Upper lobe of right lung (tissue), 1 donor: Measurements from ENCODE around the gene BICDL1. TPM values are rescaled to one million over a fixed set of nuclear protein-coding genes. Genes with fewer than 3 reads are reported as not detected.

Source experiments
- ATAC-seq: fragments of 200-7000 bp; cut with Tn5 transposase; one replicate; pipeline ENCODE4 v1.9.1; 2020; ENCODE audit warnings: mild to moderate bottlenecking, moderate library complexity
- DNase-seq: peaks from one replicate; pipeline ENCODE4 v3.0.0-alpha.2; 2020
- H3K27ac ChIP-seq: fragments of 200-600 bp; one replicate; pipeline ENCODE4 v1.8.0; 2022
- H3K27me3 ChIP-seq: fragments of 200-600 bp; one replicate; pipeline ENCODE4 v1.8.0; 2022; ENCODE audit warnings: mild to moderate bottlenecking
- H3K36me3 ChIP-seq: fragments of 200-600 bp; one replicate; pipeline ENCODE4 v1.8.0; 2022
- H3K4me1 ChIP-seq: fragments of 200-600 bp; one replicate; pipeline ENCODE4 v1.8.0; 2022
- H3K4me3 ChIP-seq: fragments of 200-600 bp; one replicate; pipeline ENCODE4 v1.8.0; 2022; ENCODE audit warnings: mild to moderate bottlenecking
- H3K9me3 ChIP-seq: fragments of 200-600 bp; one replicate; pipeline ENCODE4 v1.8.0; 2022
- intact Hi-C: fragments of 100-400 bp; cut with DNase I; formaldehyde crosslinking; loops from one replicate; pipeline ENCODE4 v1.11.0; 2022
- total RNA-seq: library from RNA; stranded (reverse); fragmentation: NEBNext Ultra II Directional; extraction: Animal tissue kit (Norgen Biotek cat#: 25700); gene quantifications from one replicate; pipeline ENCODE4 v1.2.1, GENCODE V29; 2021
- TF ChIP-seq, protein P1 (sequence below): fragments of 200-600 bp; IDR thresholded peaks from one replicate; pipeline ENCODE4 v1.8.0; 2022; ENCODE audit warnings: antibody characterized with exemption
- donor health status: DM: no; HTN: yes; CAD: no; lungs with severe emphysema.

BICDL1 gene
- total RNA-seq, 1 donor from 2014 or later = 20.6 TPM

DNA sequence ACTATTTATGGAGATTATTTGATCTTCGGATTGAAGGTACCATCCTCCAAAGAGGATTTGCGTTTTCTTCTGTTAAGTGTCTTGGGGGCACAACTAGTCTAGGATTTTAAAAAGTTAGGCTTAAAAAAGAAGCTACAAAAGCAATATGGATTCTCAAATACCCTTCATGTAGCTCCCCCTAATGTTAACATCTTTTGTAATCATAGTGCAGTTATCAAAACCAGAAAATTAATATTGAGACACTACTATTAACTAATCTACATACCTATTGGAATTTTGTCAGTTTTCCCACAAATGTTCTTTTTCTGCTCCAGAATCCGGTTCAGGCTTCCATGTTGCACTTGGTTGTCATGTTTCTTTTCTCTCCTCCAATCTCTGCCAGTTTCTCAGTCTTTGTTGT lies 62.5 kb downstream of the BICDL1 start:
- Histone ChIP-seq H3K27me3 (no peaks in the 10 kb centered on the region), H3K27ac (no peak overlapping the region), H3K9me3 (no peaks in the 10 kb centered on the region), H3K4me3 (no peak overlapping the region), H3K36me3 (no peaks in the 10 kb centered on the region), H3K4me1 (no peaks in the 10 kb centered on the region)
- intact Hi-C loops = no loop called here
- ATAC-seq (no peak), DNase-seq (no peak)
- TF ChIP-seq, protein P1, sequence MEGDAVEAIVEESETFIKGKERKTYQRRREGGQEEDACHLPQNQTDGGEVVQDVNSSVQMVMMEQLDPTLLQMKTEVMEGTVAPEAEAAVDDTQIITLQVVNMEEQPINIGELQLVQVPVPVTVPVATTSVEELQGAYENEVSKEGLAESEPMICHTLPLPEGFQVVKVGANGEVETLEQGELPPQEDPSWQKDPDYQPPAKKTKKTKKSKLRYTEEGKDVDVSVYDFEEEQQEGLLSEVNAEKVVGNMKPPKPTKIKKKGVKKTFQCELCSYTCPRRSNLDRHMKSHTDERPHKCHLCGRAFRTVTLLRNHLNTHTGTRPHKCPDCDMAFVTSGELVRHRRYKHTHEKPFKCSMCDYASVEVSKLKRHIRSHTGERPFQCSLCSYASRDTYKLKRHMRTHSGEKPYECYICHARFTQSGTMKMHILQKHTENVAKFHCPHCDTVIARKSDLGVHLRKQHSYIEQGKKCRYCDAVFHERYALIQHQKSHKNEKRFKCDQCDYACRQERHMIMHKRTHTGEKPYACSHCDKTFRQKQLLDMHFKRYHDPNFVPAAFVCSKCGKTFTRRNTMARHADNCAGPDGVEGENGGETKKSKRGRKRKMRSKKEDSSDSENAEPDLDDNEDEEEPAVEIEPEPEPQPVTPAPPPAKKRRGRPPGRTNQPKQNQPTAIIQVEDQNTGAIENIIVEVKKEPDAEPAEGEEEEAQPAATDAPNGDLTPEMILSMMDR = no peak

DNA sequence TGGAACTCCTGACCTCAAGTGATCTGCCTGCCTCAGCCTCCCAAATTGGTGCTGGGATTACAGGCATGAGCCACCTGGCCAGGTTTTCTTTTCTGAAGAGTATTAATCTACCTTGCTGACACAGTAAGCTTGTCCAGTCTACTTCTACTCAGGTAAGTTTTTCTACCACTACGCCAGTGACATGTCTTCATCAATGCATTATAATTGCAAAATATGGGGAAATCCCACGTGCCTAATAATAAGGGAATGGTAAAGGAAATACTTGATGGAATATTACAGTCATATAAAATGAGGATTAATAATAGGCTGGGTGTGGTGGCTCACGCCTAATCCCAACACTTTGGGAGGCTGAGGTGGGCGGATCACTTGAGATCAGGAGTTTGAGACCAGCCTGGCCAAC lies 65.3 kb downstream of the BICDL1 start:
- no peak for ATAC-seq

DNA sequence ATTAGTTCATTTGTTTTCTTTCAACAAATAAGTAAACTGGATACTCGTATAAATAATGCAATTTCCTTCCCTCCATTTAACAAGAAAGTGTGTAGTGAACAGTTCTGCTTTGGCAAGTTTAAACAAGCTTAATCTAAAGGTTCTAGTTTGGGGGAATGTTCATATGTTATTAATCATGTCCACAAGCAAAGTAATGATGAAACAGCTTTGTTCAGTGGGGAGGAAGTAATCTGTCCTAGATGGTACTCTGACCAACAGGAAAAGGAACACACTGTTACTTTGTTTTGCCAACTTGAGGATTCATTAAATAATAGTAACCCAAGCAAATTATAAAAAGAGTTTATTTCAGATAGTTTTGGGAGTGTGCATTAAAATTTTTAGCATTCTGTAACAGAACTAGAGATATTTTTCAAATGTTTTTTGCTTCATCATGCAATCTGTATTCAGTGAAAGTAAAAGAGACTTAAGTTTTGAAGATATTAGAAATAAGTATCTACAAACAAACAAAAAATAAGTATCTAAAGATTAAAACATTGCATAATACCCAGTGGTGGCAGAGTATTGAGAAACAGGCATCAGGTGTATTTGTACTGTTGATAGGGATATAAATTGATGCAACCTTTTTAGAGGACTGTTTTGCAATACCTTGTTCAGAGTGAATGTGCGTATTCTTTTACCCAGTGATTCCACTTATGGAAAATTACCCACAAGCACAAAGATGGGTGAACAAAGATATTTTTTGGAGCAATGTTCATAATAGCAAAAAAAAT lies 66.4 kb downstream of the BICDL1 start:
- H3K4me3 ChIP-seq = no peak overlapping the region
- H3K27ac ChIP-seq = no peak overlapping the region
- H3K4me1 ChIP-seq = no peaks in the 10 kb centered on the region
- intact Hi-C loops = no loop called here
- TF ChIP-seq, protein P1 = no peak
- no peaks in the 10 kb centered on the region for H3K9me3 ChIP-seq
- no peaks in the 10 kb centered on the region for H3K27me3 ChIP-seq
- H3K36me3 ChIP-seq = no peaks in the 10 kb centered on the region
- ATAC-seq (peak; percentile 52), DNase-seq (no peak)

More for the DNA sequence above, 65.3 kb downstream of the BICDL1 start:
- no peaks in the 10 kb centered on the region for H3K4me1 ChIP-seq
- intact Hi-C loops = no loop called here
- no peak overlapping the region for H3K27ac ChIP-seq
- H3K9me3 ChIP-seq = no peaks in the 10 kb centered on the region
- no peak for DNase-seq
- no peaks in the 10 kb centered on the region for H3K36me3 ChIP-seq
- TF ChIP-seq, protein P1 = no peak
- H3K27me3 ChIP-seq = no peaks in the 10 kb centered on the region
- no peak overlapping the region for H3K4me3 ChIP-seq

- no peaks in the 10 kb centered on the region for H3K27me3 ChIP-seq
Observed at GRCh38 chr12:120056739-120057138, 67.7 kb downstream of the BICDL1 start.

DNA sequence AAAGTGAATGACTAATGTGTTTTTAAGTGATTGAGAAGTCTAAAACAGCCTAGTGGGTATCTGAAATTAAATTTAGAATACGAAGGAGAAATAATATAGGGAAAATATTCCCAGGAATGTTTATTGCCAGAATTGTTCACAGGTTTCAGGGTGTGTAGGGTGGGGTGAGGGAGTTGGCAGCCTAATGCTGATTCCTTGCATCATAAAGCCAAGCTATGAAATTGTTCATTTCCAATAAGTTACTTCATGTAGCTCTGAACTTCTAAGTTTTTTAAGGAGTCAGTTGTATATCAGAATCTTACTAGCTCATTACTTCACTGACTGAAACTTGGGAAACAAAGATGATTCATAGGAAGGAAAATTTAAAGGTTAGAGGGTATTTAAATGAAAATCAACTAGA lies 71.2 kb downstream of the BICDL1 start:
- H3K27me3 ChIP-seq = no peaks in the 10 kb centered on the region
- H3K9me3 ChIP-seq = no peaks in the 10 kb centered on the region
- H3K4me3 ChIP-seq = no peak overlapping the region
- intact Hi-C loops = no loop called here
- no peak overlapping the region for H3K27ac ChIP-seq
- H3K36me3 ChIP-seq = no peaks in the 10 kb centered on the region
- DNase-seq = no peak
- TF ChIP-seq, protein P1 = no peak
- no peaks in the 10 kb centered on the region for H3K4me1 ChIP-seq
- ATAC-seq = no peak

More at GRCh38 chr12:120056739-120057138, 67.7 kb downstream of the BICDL1 start:
- Histone ChIP-seq H3K9me3 (no peaks in the 10 kb centered on the region), H3K27ac (no peak overlapping the region), H3K4me1 (no peaks in the 10 kb centered on the region), H3K4me3 (no peak overlapping the region), H3K36me3 (no peaks in the 10 kb centered on the region)
- ATAC-seq = no peak
- no peak for DNase-seq
- TF ChIP-seq, protein P1 = no peak
- intact Hi-C loops = no loop called here
